HepG2 (cell line): Measurements from ENCODE around the gene OGFOD3. TPM values are rescaled to one million over a fixed set of nuclear protein-coding genes. Genes with fewer than 3 reads are reported as not detected.

Experiments
- E2F1 ChIP-seq: sonication (generic); formaldehyde crosslinking; IDR thresholded peaks from 2 replicates; pipeline ENCODE4 v1.5.0; 2020; ENCODE audit warnings: missing genetic modification reagents
- ERF ChIP-seq: IDR thresholded peaks from 2 replicates; pipeline ENCODE4 v1.6.1; 2018; ENCODE audit warnings: missing biosample characterization, missing genetic modification reagents
- GATA4 ChIP-seq: sonication (generic); IDR thresholded peaks from 2 replicates; pipeline ENCODE4 v1.6.1; 2016; ENCODE audit warnings: antibody characterized with exemption, low read depth, borderline replicate concordance
- GLMP ChIP-seq: sonication (generic); formaldehyde crosslinking; IDR thresholded peaks from 2 replicates; pipeline ENCODE4 v1.9.0; 2021; ENCODE audit warnings: missing genetic modification reagents, mild to moderate bottlenecking, borderline replicate concordance
- IRX3 ChIP-seq: sonication (generic); formaldehyde crosslinking; IDR thresholded peaks from 2 replicates; pipeline ENCODE4 v1.8.1; 2023; ENCODE audit warnings: mild to moderate bottlenecking, low read depth, missing genetic modification reagents, borderline replicate concordance
- MAFK ChIP-seq, 2 experiments: IDR thresholded peaks in 1 of 2; conservative IDR thresholded peaks in 1 of 2; 2 replicates each; pipeline ENCODE4 v1.6.1; 2011; ENCODE audit warnings: improper control_type of control experiment in 2 of 2, low read length in 2 of 2
- NFE2L2 ChIP-seq: fragments of 150-350 bp; IDR thresholded peaks from 2 replicates; pipeline ENCODE4 v1.6.1; 2014; ENCODE audit warnings: low read length
- NFKB2 ChIP-seq: sonication (generic); formaldehyde crosslinking; IDR thresholded peaks from 2 replicates; pipeline ENCODE4 v1.4.0; 2020; ENCODE audit warnings: missing genetic modification reagents, borderline replicate concordance
- PHF20 ChIP-seq: sonication (generic); formaldehyde crosslinking; IDR thresholded peaks from 2 replicates; pipeline ENCODE4 v1.5.0; 2020; ENCODE audit warnings: mild to moderate bottlenecking, missing genetic modification reagents
- PHF5A ChIP-seq: IDR thresholded peaks from one replicate; pipeline ENCODE4 v1.6.1; 2018; ENCODE audit warnings: low read depth, missing genetic modification reagents; ENCODE audit not compliant: unreplicated experiment
- RBFOX2 ChIP-seq: fragments of 200-400 bp; formaldehyde crosslinking; IDR thresholded peaks from 2 replicates; pipeline ENCODE4 v1.6.1; 2017; ENCODE audit warnings: low read depth, mild to moderate bottlenecking, low read length
- SETDB1 ChIP-seq: sonication (generic); formaldehyde crosslinking; IDR thresholded peaks from 2 replicates; pipeline ENCODE4 v1.5.1; 2020; ENCODE audit warnings: missing genetic modification reagents, mild to moderate bottlenecking, borderline replicate concordance
- SIX4 ChIP-seq: sonication (generic); formaldehyde crosslinking; IDR thresholded peaks from 2 replicates; pipeline ENCODE4 v1.4.0; 2020; ENCODE audit warnings: missing genetic modification reagents
- SNAPC4 ChIP-seq: sonication (generic); formaldehyde crosslinking; IDR thresholded peaks from 2 replicates; pipeline ENCODE4 v1.4.0; 2020; ENCODE audit warnings: mild to moderate bottlenecking, missing genetic modification reagents
- TOPORS ChIP-seq: sonication (generic); formaldehyde crosslinking; IDR thresholded peaks from 2 replicates; pipeline ENCODE4 v1.8.0; 2023; ENCODE audit warnings: mild to moderate bottlenecking, missing genetic modification reagents
- ZNF280D ChIP-seq: sonication (generic); formaldehyde crosslinking; IDR thresholded peaks from 2 replicates; pipeline ENCODE4 v1.5.1; 2020; ENCODE audit warnings: mild to moderate bottlenecking, missing genetic modification reagents
- ZNF460 ChIP-seq: sonication (generic); formaldehyde crosslinking; IDR thresholded peaks from 2 replicates; pipeline ENCODE4 v1.5.1; 2020; ENCODE audit warnings: missing genetic modification reagents, mild to moderate bottlenecking, borderline replicate concordance
- ZNF546 ChIP-seq: sonication (generic); formaldehyde crosslinking; conservative IDR thresholded peaks from 2 replicates; pipeline ENCODE4 v1.8.1; 2023; ENCODE audit warnings: mild to moderate bottlenecking, missing genetic modification reagents
- ZNF567 ChIP-seq: sonication (generic); formaldehyde crosslinking; IDR thresholded peaks from 2 replicates; pipeline ENCODE4 v1.8.1; 2023; ENCODE audit warnings: mild to moderate bottlenecking, missing genetic modification reagents, borderline replicate concordance
- polyA plus RNA-seq, 8 experiments: library from polyadenylated mRNA; depleted of rRNA in 3 of 8; stranded (reverse) in 7 of 8; unstranded in 1 of 8; fragments of >200 nt; fragmentation: Illumina TruSeq in 4 of 8; extraction: Trizol in 4 of 8; gene quantifications; 2 replicates each; pipeline versions ENCODE4 v1.2.1 to v1.2.3, GENCODE V29; 2011 to 2016; ENCODE audit warnings: low read depth in 4 of 8, missing spikeins in 1 of 8, mixed read lengths in 1 of 8; ENCODE audit not compliant: insufficient read depth in 1 of 8
- total RNA-seq, 5 experiments: library from RNA; depleted of rRNA; stranded (reverse); fragments of >200 nt; fragmentation: Illumina TruSeq; extraction: Trizol; gene quantifications; 2 replicates each; pipeline ENCODE4 v1.2.3, GENCODE V29; 2016; ENCODE audit warnings: low read depth in 1 of 5

The OGFOD3 gene
- total and polyA plus RNA-seq, 2 of the 13 experiments (the other 11 are each of a cell fraction or from before 2014, with no cell fraction given): 40.0 to 42.1 TPM

GRCh38 chr17:82414548-82415281, 3.7 kb downstream of the OGFOD3 start (continued):
- TF ChIP-seq ZNF280D (CRISPR knock-in tag) (peak; percentile 94), SETDB1 (CRISPR knock-in tag) (no peak), NFE2L2 (no peak), IRX3 (CRISPR knock-in tag) (peak; percentile 87; the same call in 1 of the 2 replicates), NFKB2 (CRISPR knock-in tag) (peak; percentile 100), ZNF460 (no peak), MAFK (conservative IDR thresholded peaks at IDR 0.05 in 1 of 2, IDR thresholded peaks at IDR 0.05 in 1 of 2; ENCODE audit: low read length in 2 of 2) (no peak), RBFOX2 (peak; percentile 49; the same call in 1 of the 2 replicates), ZNF567 (CRISPR knock-in tag) (0 out of 2 replicates have a peak, but pooled peaks have one; percentile 39), GATA4 (no peak), TOPORS (peak; percentile 94), ZNF546 (CRISPR knock-in tag) (peak; percentile 98), SIX4 (CRISPR knock-in tag) (peak; percentile 73; the same call in 1 of the 2 replicates), PHF5A (CRISPR knock-in tag) (no peak), GLMP (CRISPR knock-in tag) (peak; percentile 95; the same call in 1 of the 2 replicates), E2F1 (CRISPR knock-in tag) (peak; percentile 82; the same call in 1 of the 2 replicates), PHF20 (CRISPR knock-in tag) (peak; percentile 69), SNAPC4 (CRISPR knock-in tag) (peak; percentile 94), ERF (CRISPR knock-in tag) (peak; percentile 98)
